ENCODE results near the gene POLR2M.

POLR2M gene

DNA sequence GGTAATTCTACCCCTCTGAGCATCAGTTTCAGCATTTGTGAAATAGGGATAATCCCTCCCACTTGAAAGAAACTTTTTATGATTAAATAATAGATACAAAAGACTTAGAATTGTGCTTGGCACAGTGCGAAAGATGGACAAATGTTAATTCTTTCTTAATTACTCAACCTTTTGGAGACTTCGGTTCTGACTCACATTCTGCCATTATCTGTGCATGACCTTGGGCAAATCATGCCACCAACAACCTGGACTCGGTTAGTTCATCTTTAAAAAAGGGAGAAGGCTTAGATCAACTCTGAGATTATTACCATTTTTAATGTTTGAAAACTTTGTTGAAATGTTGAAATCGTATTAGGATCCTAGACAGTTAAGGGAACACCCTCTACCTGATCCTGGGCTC is 40.6 kb upstream of the POLR2M start:
- TF ChIP-seq CTCF (IDR thresholded peaks at IDR 0.05; ENCODE audit: low read length), result no peak
- TF ChIP-seq EZH2 (IDR thresholded peaks at IDR 0.05; ENCODE audit: borderline replicate concordance, low read length), result no peak
- Histone ChIP-seq H3K4me1 (ENCODE audit: insufficient read depth, low read length, severe bottlenecking) (no peaks in the 10 kb centered on the region), H3K4me2 (ENCODE audit: low read length) (no peak overlapping the region), H2AFZ (ENCODE audit: low read length) (no peak overlapping the region), H3F3A (ENCODE audit: insufficient read depth, low read length) (no peaks in the 10 kb centered on the region), H3K9me2 (ENCODE audit: low read depth, low read length) (no peaks in the 10 kb centered on the region), H3K79me2 (ENCODE audit: insufficient read depth, low read length) (no peaks in the 10 kb centered on the region), H3K27ac (ENCODE audit: low read depth, low read length, poor library complexity, severe bottlenecking) (no peak overlapping the region), H3K36me3 (ENCODE audit: insufficient read depth, low read length) (no peaks in the 10 kb centered on the region), H3K9me3 (ENCODE audit: low read length) (no peaks in the 10 kb centered on the region), H4K20me1 (ENCODE audit: insufficient read depth, low read length) (no peaks in the 10 kb centered on the region), H3K9ac (ENCODE audit: low read length) (no peak overlapping the region), H3K4me3 (ENCODE audit: low read depth, low read length, poor library complexity, severe bottlenecking) (no peak overlapping the region), H3K27me3 (ENCODE audit: insufficient read depth, low read length) (no peaks in the 10 kb centered on the region)

DNA sequence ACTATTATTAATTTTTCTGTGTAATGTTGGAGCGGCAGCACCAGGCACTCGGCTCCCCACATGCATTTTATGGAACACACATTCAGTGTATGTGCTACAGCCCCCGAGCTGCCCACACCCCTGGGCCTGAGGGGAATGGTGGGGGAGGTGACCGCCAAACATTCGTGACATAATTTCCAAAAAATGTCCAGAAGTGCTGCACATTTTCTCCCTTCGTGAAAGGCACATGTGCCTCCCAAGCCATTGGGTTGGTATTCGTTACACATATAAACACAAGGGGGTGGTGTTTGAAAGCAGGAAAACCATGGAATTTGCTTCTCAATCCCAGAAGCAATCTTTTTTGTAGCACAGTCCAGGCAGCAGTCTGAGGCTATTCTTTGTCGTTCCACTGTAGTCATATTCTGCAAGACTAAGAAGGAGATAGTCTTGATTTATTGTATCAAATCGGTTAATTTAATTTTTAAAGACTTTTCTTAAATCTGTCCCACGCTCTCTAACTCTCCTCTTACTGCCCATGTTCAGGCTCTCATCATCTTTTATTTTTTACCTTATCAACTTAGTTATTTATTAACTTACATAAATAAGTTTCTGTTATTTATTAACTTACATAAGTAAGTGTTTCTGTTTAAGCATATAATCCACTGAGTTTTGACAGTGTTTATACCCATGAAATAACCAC is 39.2 kb upstream of the POLR2M start:
- no peaks in the 10 kb centered on the region for H3K79me2 ChIP-seq (ENCODE audit: insufficient read depth, low read length)
- no peak overlapping the region for H2AFZ ChIP-seq (ENCODE audit: low read length)
- H3K9ac ChIP-seq (ENCODE audit: low read length), result no peak overlapping the region
- H3K36me3 ChIP-seq (ENCODE audit: insufficient read depth, low read length), result no peaks in the 10 kb centered on the region
- H3K4me3 ChIP-seq (ENCODE audit: low read depth, low read length, poor library complexity, severe bottlenecking), result no peak overlapping the region
- no peaks in the 10 kb centered on the region for H4K20me1 ChIP-seq (ENCODE audit: insufficient read depth, low read length)
- H3F3A ChIP-seq (ENCODE audit: insufficient read depth, low read length), result no peaks in the 10 kb centered on the region
- H3K4me2 ChIP-seq (ENCODE audit: low read length), result no peak overlapping the region
- no peaks in the 10 kb centered on the region for H3K9me2 ChIP-seq (ENCODE audit: low read depth, low read length)
- TF ChIP-seq CTCF (IDR thresholded peaks at IDR 0.05; ENCODE audit: low read length), result no peak
- no peak for TF ChIP-seq EZH2 (IDR thresholded peaks at IDR 0.05; ENCODE audit: borderline replicate concordance, low read length)
- H3K4me1 ChIP-seq (ENCODE audit: insufficient read depth, low read length, severe bottlenecking), result no peaks in the 10 kb centered on the region
- no peaks in the 10 kb centered on the region for H3K27me3 ChIP-seq (ENCODE audit: insufficient read depth, low read length)
- no peaks in the 10 kb centered on the region for H3K9me3 ChIP-seq (ENCODE audit: low read length)
- H3K27ac ChIP-seq (ENCODE audit: low read depth, low read length, poor library complexity, severe bottlenecking), result no peak overlapping the region

GRCh38 chr15:57668016-57668415 is 38.5 kb upstream of the POLR2M start:
- no peaks in the 10 kb centered on the region for H3K27me3 ChIP-seq (ENCODE audit: insufficient read depth, low read length)
- no peaks in the 10 kb centered on the region for H3K79me2 ChIP-seq (ENCODE audit: insufficient read depth, low read length)
- H3K9me2 ChIP-seq (ENCODE audit: low read depth, low read length), result no peaks in the 10 kb centered on the region
- no peaks in the 10 kb centered on the region for H3K36me3 ChIP-seq (ENCODE audit: insufficient read depth, low read length)
- H3F3A ChIP-seq (ENCODE audit: insufficient read depth, low read length), result no peaks in the 10 kb centered on the region
- H3K27ac ChIP-seq (ENCODE audit: low read depth, low read length, poor library complexity, severe bottlenecking), result no peak overlapping the region
- H3K9ac ChIP-seq (ENCODE audit: low read length), result no peak overlapping the region
- TF ChIP-seq CTCF (IDR thresholded peaks at IDR 0.05; ENCODE audit: low read length) (no peak), EZH2 (IDR thresholded peaks at IDR 0.05; ENCODE audit: borderline replicate concordance, low read length) (no peak)
- H3K4me2 ChIP-seq (ENCODE audit: low read length), result no peak overlapping the region
- no peaks in the 10 kb centered on the region for H3K4me1 ChIP-seq (ENCODE audit: insufficient read depth, low read length, severe bottlenecking)
- no peak overlapping the region for H3K4me3 ChIP-seq (ENCODE audit: low read depth, low read length, poor library complexity, severe bottlenecking)
- no peaks in the 10 kb centered on the region for H4K20me1 ChIP-seq (ENCODE audit: insufficient read depth, low read length)
- H2AFZ ChIP-seq (ENCODE audit: low read length), result no peak overlapping the region
- no peaks in the 10 kb centered on the region for H3K9me3 ChIP-seq (ENCODE audit: low read length)
